DOHH2 (cell line): Measurements from ENCODE around the gene CEBPA.

Experiments
- H3F3A ChIP-seq: fragments of 200-600 bp; sonication (generic), shearing (Covaris generic); 2 replicates; pipeline ENCODE4 v1.6.0; 2016; ENCODE audit warnings: antibody characterized with exemption, mild to moderate bottlenecking; ENCODE audit not compliant: control insufficient read depth, insufficient read depth
- H3K27ac ChIP-seq: fragments of 200-600 bp; sonication (generic); 2 replicates; pipeline ENCODE4 v1.5.1; 2014; ENCODE audit warnings: low read depth, mild to moderate bottlenecking, low read length, moderate library complexity
- H3K27me3 ChIP-seq: fragments of 200-600 bp; sonication (generic); 2 replicates; pipeline ENCODE4 v1.6.1; 2014; ENCODE audit warnings: mild to moderate bottlenecking, low read length, mixed read lengths; ENCODE audit not compliant: control insufficient read depth
- H3K36me3 ChIP-seq: fragments of 200-600 bp; sonication (generic); 2 replicates; pipeline ENCODE4 v1.6.1; 2014; ENCODE audit warnings: mild to moderate bottlenecking, low read length, moderate library complexity, mixed read lengths; ENCODE audit not compliant: control insufficient read depth
- H3K4me1 ChIP-seq: fragments of 200-600 bp; sonication (generic); 2 replicates; pipeline ENCODE4 v1.6.1; 2014; ENCODE audit warnings: mild to moderate bottlenecking, low read length, mixed read lengths; ENCODE audit not compliant: control insufficient read depth
- H3K4me2 ChIP-seq: fragments of 200-600 bp; sonication (generic); 2 replicates; pipeline ENCODE4 v1.6.0; 2014; ENCODE audit warnings: mild to moderate bottlenecking, low read length, moderate library complexity
- H3K4me3 ChIP-seq: fragments of 200-600 bp; sonication (generic); 2 replicates; pipeline ENCODE4 v1.5.1; 2014; ENCODE audit warnings: mild to moderate bottlenecking, low read length, mixed read lengths
- H3K79me2 ChIP-seq: fragments of 200-600 bp; sonication (generic); 2 replicates; pipeline ENCODE4 v1.6.1; 2014; ENCODE audit warnings: mild to moderate bottlenecking, low read length, mixed read lengths; ENCODE audit not compliant: control insufficient read depth
- H3K9me2 ChIP-seq: fragments of 200-600 bp; sonication (generic); replicated peaks from 2 replicates; pipeline ENCODE4 v1.6.1; 2014; ENCODE audit warnings: mild to moderate bottlenecking, low read length, mixed read lengths; ENCODE audit not compliant: control insufficient read depth
- H3K9me3 ChIP-seq: fragments of 200-600 bp; sonication (generic); 2 replicates; pipeline ENCODE4 v1.6.1; 2014; ENCODE audit warnings: antibody characterized with exemption, low read length, mixed read lengths; ENCODE audit not compliant: control insufficient read depth, insufficient read depth
- H4K20me1 ChIP-seq: fragments of 200-600 bp; sonication (generic); 2 replicates; pipeline ENCODE4 v1.6.0; 2014; ENCODE audit warnings: low read depth, mild to moderate bottlenecking, antibody characterized with exemption, low read length, moderate library complexity; ENCODE audit not compliant: control insufficient read depth, insufficient read depth
- EZH2phosphoT487 ChIP-seq: fragments of 200-600 bp; sonication (generic); IDR thresholded peaks from 2 replicates; pipeline ENCODE4 v1.6.1; 2017; ENCODE audit warnings: borderline replicate concordance, mild to moderate bottlenecking, antibody characterized with exemption, low read length, moderate library complexity, mixed read lengths
- TF ChIP-seq, protein P1 (sequence below): fragments of 200-600 bp; sonication (generic); IDR thresholded peaks from one replicate; pipeline ENCODE4 v1.5.1; 2014; ENCODE audit warnings: antibody characterized with exemption, mild to moderate bottlenecking, low read depth, low read length; ENCODE audit not compliant: poor library complexity, severe bottlenecking

The CEBPA gene

DNA sequence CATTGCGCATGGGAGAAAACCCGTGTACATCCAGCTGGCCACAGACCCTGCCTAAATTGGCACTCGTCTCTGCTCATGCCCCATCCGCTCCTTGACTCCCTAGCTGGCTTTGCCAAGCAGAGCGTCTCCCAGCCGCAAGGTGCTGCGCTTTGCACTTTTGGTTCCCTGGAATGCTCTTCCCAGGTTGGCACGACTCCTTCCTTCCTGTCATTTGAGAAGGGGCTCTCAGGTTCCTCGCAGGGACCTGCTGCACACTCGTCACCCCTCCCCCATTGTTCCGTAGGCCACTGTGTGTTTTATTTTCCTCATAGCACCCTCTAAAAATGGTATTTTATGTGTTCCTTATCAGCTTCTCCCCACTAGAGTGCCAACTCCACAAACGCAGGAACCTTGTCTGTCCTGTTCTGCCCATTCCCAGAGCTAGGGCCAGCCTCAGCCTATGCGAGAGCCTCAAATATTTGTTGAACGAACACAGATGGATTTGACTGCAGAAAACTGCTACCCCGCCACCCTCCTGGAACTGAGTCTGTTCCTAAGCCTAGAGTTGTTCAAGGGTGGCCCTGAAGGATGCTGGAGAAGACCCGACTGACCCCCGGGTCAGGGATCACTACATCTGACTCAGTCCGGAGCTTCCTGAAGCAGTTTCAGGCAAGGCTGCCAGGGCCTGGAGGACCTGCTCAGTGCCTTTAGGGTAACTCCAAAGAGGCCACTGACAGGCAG lies 8.4 kb upstream of the CEBPA start:
- Histone ChIP-seq H3K79me2 (no peaks in the 10 kb centered on the region), H4K20me1 (no peaks in the 10 kb centered on the region), H3K4me1 (peaks cover 13% of the 10 kb centered on the region), H3K9me2 (no peaks in the 10 kb centered on the region), H3K4me3 (no peak overlapping the region), H3K9me3 (no peaks in the 10 kb centered on the region), H3K27ac (no peak overlapping the region), H3K27me3 (no peaks in the 10 kb centered on the region), H3F3A (no peaks in the 10 kb centered on the region), H3K4me2 (no peak overlapping the region), H3K36me3 (no peaks in the 10 kb centered on the region)
- TF ChIP-seq, protein P1, sequence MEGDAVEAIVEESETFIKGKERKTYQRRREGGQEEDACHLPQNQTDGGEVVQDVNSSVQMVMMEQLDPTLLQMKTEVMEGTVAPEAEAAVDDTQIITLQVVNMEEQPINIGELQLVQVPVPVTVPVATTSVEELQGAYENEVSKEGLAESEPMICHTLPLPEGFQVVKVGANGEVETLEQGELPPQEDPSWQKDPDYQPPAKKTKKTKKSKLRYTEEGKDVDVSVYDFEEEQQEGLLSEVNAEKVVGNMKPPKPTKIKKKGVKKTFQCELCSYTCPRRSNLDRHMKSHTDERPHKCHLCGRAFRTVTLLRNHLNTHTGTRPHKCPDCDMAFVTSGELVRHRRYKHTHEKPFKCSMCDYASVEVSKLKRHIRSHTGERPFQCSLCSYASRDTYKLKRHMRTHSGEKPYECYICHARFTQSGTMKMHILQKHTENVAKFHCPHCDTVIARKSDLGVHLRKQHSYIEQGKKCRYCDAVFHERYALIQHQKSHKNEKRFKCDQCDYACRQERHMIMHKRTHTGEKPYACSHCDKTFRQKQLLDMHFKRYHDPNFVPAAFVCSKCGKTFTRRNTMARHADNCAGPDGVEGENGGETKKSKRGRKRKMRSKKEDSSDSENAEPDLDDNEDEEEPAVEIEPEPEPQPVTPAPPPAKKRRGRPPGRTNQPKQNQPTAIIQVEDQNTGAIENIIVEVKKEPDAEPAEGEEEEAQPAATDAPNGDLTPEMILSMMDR: no peak
- no peak for TF ChIP-seq EZH2phosphoT487

DNA sequence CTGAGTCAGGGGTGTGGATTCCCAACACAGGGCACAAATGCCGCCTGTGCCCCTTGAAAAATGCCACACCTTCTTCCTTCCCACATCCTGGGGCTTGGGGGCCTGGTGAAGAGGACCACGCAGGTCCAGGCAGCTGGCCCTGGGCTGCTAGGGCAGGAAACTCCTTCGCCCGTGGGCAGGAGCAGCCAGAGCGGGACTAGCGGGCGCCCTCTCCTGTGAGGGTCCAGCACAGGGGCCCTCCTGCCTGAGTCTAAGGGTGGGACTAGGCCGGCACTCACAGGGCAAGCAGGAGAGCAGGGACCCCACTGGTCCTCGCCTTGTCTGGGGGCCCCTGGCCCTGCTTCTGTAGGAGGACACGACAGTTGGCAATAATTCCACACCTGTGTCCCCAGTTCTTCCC lies 7.5 kb upstream of the CEBPA start:
- Histone ChIP-seq H3K4me1 (peaks cover 13% of the 10 kb centered on the region), H3K27ac (no peak overlapping the region), H3K9me2 (no peaks in the 10 kb centered on the region), H3K4me2 (no peak overlapping the region), H3K27me3 (no peaks in the 10 kb centered on the region), H3K9me3 (no peaks in the 10 kb centered on the region), H3K79me2 (no peaks in the 10 kb centered on the region), H3K4me3 (no peak overlapping the region), H3F3A (no peaks in the 10 kb centered on the region), H3K36me3 (no peaks in the 10 kb centered on the region), H4K20me1 (no peaks in the 10 kb centered on the region)
- no peak for TF ChIP-seq EZH2phosphoT487
- TF ChIP-seq, protein P1: no peak

DNA sequence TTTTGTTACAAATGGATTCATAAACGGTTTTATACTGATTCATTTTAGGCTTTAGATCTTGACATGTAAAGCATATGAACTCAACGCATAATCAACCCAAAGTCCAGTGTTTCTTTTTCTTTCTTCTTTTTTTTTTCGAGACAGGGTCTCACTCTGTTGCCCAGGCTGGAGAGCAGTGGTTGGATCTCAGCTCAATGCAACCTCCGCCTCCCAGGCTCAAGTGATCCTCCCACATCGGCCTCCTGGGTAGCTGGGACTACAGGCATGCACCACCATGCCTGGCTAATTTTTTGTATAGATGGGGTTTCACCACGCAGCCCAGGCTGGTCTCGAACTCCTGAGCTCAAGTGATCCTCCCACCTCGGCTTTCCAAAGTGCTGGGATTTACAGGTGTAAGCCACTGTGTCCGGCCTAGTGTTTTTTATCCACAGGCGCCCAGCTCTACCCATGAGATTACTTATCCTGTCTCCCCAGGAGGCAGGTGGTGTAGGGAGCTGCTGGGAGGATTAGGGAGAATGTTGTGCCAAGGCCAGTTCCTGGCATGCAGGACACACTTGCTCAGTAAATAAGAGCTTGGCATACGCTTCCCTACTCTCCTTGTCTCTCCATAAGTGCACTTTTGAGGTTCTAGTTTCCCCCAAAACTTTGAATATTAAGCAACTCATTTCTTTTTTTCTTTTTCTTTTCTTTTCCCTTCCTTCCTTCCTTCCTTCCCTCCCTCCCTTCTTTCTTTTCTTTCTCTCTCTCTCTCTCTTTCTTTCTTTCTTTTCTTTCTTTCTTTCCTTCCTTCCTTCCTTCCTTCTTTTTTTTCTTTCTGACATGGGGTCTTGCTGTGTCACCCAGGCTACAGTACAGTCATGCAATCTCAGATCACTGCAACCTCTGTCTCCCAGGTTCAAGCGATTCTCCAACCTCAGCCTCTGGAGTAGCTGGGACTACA lies 4.8 kb upstream of the CEBPA start:
- Histone ChIP-seq H3K4me1 (peaks cover 8% of the 10 kb centered on the region), H3F3A (no peaks in the 10 kb centered on the region), H3K36me3 (no peaks in the 10 kb centered on the region), H3K27ac (no peak overlapping the region), H3K4me3 (no peak overlapping the region), H4K20me1 (no peaks in the 10 kb centered on the region), H3K79me2 (no peaks in the 10 kb centered on the region), H3K4me2 (no peak overlapping the region), H3K9me2 (no peaks in the 10 kb centered on the region), H3K9me3 (no peaks in the 10 kb centered on the region), H3K27me3 (no peaks in the 10 kb centered on the region)
- TF ChIP-seq, protein P1: no peak
